Cardiac fibroblast (primary cell): ENCODE data around the gene CD300C.

Experiments
- DNase-seq, 2 donors: peaks; one replicate each; pipeline versions ENCODE4 v3.0.0 to v3.0.0-alpha.2; 2010; ENCODE audit warnings: low read depth in 2 of 2
- H3K4me3 ChIP-seq, 2 donors: replicated peaks in 1 of 2; 1 replicate in 1 of 2; 2 replicates in 1 of 2; pipeline ENCODE4 v1.5.1; 2011; ENCODE audit warnings: low read depth in 2 of 2, low read length in 2 of 2, mild to moderate bottlenecking in 2 of 2, moderate library complexity in 1 of 2
- CTCF ChIP-seq: IDR thresholded peaks from one replicate; pipeline ENCODE4 v1.5.1; 2011; ENCODE audit warnings: low read depth, mild to moderate bottlenecking, low read length, inconsistent platforms

Gene CD300C

GRCh38 chr17:74527081-74527480 lies 18.8 kb downstream of the CD300C start:
- no peak for TF ChIP-seq CTCF
- no peak overlapping the region for H3K4me3 ChIP-seq
- no peak for DNase-seq

- no peak for DNase-seq
- TF ChIP-seq CTCF: no peak
- no peak overlapping the region for H3K4me3 ChIP-seq
These were observed 19.2 kb downstream of the CD300C start for GRCh38 chr17:74526681-74527080.

- no peak for DNase-seq
- no peak for TF ChIP-seq CTCF
- no peak overlapping the region for H3K4me3 ChIP-seq
These were observed 20.1 kb downstream of the CD300C start for GRCh38 chr17:74525781-74526288.

GRCh38 chr17:74525465-74525725 lies 20.5 kb downstream of the CD300C start:
- TF ChIP-seq CTCF: no peak
- DNase-seq: no peak
- H3K4me3 ChIP-seq: no peak overlapping the region

- no peak for TF ChIP-seq CTCF
- H3K4me3 ChIP-seq: no peak overlapping the region
- no peak for DNase-seq
These were observed 21.1 kb downstream of the CD300C start for GRCh38 chr17:74524653-74525464.

GRCh38 chr17:74523308-74523707 lies 22.6 kb downstream of the CD300C start:
- TF ChIP-seq CTCF: no peak
- no peak overlapping the region for H3K4me3 ChIP-seq
- DNase-seq: no peak
